ENCODE measurements around the gene YPEL3.

The YPEL3 gene

DNA sequence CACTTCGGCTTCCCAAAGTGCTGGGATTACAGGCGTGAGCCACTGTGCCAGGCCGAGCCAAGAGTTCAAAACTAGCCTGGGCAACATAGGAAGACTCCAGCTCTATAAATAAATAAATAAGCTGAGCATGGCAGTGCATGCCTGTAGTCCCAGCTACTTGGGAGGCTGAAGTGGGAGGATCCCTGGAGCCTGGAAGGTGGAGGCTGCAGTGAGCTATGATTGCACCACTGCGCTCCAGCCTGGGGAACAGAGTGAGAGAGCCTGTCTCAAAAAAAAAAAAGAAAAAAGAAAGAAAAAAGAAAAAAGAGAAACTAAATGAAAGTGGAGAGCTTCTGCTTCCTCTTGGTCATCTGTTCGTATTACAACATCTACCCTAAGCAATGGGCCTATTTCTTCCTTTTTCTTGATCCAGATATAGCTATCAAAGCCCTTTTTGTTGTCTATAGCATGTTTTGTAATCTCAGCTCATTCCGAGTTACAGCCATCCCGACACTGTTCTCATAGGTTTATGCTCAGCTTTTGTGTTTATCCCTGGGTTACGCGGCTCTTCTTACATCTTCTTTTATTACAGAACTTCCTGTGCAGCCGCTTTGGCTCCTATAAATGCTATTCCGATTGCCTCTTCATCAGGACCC is 41.1 kb upstream of the YPEL3 start:
- Histone ChIP-seq H3K36me3 (ENCODE audit: insufficient read depth, low read length) (no peaks in the 10 kb centered on the region), H3K9me2 (ENCODE audit: low read depth, low read length) (no peaks in the 10 kb centered on the region), H3K4me1 (ENCODE audit: insufficient read depth, low read length, severe bottlenecking) (peaks cover 20% of the 10 kb centered on the region), H3K4me3 (ENCODE audit: low read depth, low read length, poor library complexity, severe bottlenecking) (no peak overlapping the region), H3K9me3 (ENCODE audit: low read length) (no peaks in the 10 kb centered on the region), H3K27ac (ENCODE audit: low read depth, low read length, poor library complexity, severe bottlenecking) (no peak overlapping the region), H4K20me1 (ENCODE audit: insufficient read depth, low read length) (no peaks in the 10 kb centered on the region), H3K9ac (ENCODE audit: low read length) (no peak overlapping the region), H2AFZ (ENCODE audit: low read length) (no peak overlapping the region), H3K4me2 (ENCODE audit: low read length) (no peak overlapping the region), H3K27me3 (ENCODE audit: insufficient read depth, low read length) (no peaks in the 10 kb centered on the region), H3F3A (ENCODE audit: insufficient read depth, low read length) (no peaks in the 10 kb centered on the region), H3K79me2 (ENCODE audit: insufficient read depth, low read length) (no peaks in the 10 kb centered on the region)
- TF ChIP-seq, protein P1, sequence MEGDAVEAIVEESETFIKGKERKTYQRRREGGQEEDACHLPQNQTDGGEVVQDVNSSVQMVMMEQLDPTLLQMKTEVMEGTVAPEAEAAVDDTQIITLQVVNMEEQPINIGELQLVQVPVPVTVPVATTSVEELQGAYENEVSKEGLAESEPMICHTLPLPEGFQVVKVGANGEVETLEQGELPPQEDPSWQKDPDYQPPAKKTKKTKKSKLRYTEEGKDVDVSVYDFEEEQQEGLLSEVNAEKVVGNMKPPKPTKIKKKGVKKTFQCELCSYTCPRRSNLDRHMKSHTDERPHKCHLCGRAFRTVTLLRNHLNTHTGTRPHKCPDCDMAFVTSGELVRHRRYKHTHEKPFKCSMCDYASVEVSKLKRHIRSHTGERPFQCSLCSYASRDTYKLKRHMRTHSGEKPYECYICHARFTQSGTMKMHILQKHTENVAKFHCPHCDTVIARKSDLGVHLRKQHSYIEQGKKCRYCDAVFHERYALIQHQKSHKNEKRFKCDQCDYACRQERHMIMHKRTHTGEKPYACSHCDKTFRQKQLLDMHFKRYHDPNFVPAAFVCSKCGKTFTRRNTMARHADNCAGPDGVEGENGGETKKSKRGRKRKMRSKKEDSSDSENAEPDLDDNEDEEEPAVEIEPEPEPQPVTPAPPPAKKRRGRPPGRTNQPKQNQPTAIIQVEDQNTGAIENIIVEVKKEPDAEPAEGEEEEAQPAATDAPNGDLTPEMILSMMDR (IDR thresholded peaks at IDR 0.05; ENCODE audit: low read length) = no peak
- TF ChIP-seq EZH2 (IDR thresholded peaks at IDR 0.05; ENCODE audit: borderline replicate concordance, low read length) = no peak

- H3K4me2 ChIP-seq (ENCODE audit: low read length) = no peak overlapping the region
- no peak overlapping the region for H2AFZ ChIP-seq (ENCODE audit: low read length)
- no peaks in the 10 kb centered on the region for H3K9me3 ChIP-seq (ENCODE audit: low read length)
- no peaks in the 10 kb centered on the region for H3K27me3 ChIP-seq (ENCODE audit: insufficient read depth, low read length)
- no peaks in the 10 kb centered on the region for H3K9me2 ChIP-seq (ENCODE audit: low read depth, low read length)
- no peak overlapping the region for H3K27ac ChIP-seq (ENCODE audit: low read depth, low read length, poor library complexity, severe bottlenecking)
- no peaks in the 10 kb centered on the region for H4K20me1 ChIP-seq (ENCODE audit: insufficient read depth, low read length)
- H3K79me2 ChIP-seq (ENCODE audit: insufficient read depth, low read length) = no peaks in the 10 kb centered on the region
- TF ChIP-seq, protein P1 (IDR thresholded peaks at IDR 0.05; ENCODE audit: low read length) = no peak
- TF ChIP-seq EZH2 (IDR thresholded peaks at IDR 0.05; ENCODE audit: borderline replicate concordance, low read length) = no peak
- H3K4me1 ChIP-seq (ENCODE audit: insufficient read depth, low read length, severe bottlenecking) = peaks cover 9% of the 10 kb centered on the region
- H3K4me3 ChIP-seq (ENCODE audit: low read depth, low read length, poor library complexity, severe bottlenecking) = no peak overlapping the region
- H3F3A ChIP-seq (ENCODE audit: insufficient read depth, low read length) = no peaks in the 10 kb centered on the region
- no peak overlapping the region for H3K9ac ChIP-seq (ENCODE audit: low read length)
- no peaks in the 10 kb centered on the region for H3K36me3 ChIP-seq (ENCODE audit: insufficient read depth, low read length)
Measured at GRCh38 chr16:30132591-30132990, 36.6 kb upstream of the YPEL3 start.

GRCh38 chr16:30131869-30132475 is 36.0 kb upstream of the YPEL3 start:
- Histone ChIP-seq H4K20me1 (ENCODE audit: insufficient read depth, low read length) (no peaks in the 10 kb centered on the region), H3K4me2 (ENCODE audit: low read length) (no peak overlapping the region), H3K9me2 (ENCODE audit: low read depth, low read length) (no peaks in the 10 kb centered on the region), H3K27ac (ENCODE audit: low read depth, low read length, poor library complexity, severe bottlenecking) (no peak overlapping the region), H2AFZ (ENCODE audit: low read length) (no peak overlapping the region), H3K79me2 (ENCODE audit: insufficient read depth, low read length) (no peaks in the 10 kb centered on the region), H3K4me1 (ENCODE audit: insufficient read depth, low read length, severe bottlenecking) (peaks cover 3% of the 10 kb centered on the region), H3K9ac (ENCODE audit: low read length) (no peak overlapping the region), H3F3A (ENCODE audit: insufficient read depth, low read length) (no peaks in the 10 kb centered on the region), H3K4me3 (ENCODE audit: low read depth, low read length, poor library complexity, severe bottlenecking) (no peak overlapping the region), H3K27me3 (ENCODE audit: insufficient read depth, low read length) (no peaks in the 10 kb centered on the region), H3K36me3 (ENCODE audit: insufficient read depth, low read length) (no peaks in the 10 kb centered on the region), H3K9me3 (ENCODE audit: low read length) (no peaks in the 10 kb centered on the region)
- TF ChIP-seq EZH2 (IDR thresholded peaks at IDR 0.05; ENCODE audit: borderline replicate concordance, low read length) = no peak
- TF ChIP-seq, protein P1 (IDR thresholded peaks at IDR 0.05; ENCODE audit: low read length) = no peak
